HG02981 (cell line): Measurements from ENCODE around the gene KLHL13.

Experiments used
- ATAC-seq: cut with Tn5 transposase; IDR thresholded peaks from one replicate; pipeline ENCODE4 v1.9.1; 2021; ENCODE audit warnings: mild to moderate bottlenecking, moderate library complexity; ENCODE audit not compliant: unreplicated experiment

Gene KLHL13

DNA sequence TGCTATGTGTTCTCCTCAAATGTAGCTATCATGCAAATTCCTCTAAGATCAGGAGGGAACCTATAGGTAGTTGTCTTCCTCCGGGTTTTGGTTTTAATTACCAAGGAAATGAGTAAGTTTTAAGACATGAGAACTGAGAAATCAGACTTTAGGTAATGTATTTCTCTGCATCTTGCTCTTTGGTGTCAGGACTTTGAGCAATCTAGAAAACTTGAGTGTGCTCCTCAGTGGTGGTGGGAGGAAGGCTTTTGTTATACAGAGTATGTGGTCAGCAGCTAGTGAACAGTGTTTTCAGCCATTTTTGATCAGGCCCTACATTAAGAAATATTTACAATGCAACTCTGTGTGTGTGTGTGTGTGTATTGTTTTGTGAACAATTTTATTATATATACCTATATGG is 224.1 kb downstream of the KLHL13 start:
- ATAC-seq = no peak

- no peak for ATAC-seq
These were observed 244.8 kb downstream of the KLHL13 start for GRCh38 chrX:117871796-117872195.

DNA sequence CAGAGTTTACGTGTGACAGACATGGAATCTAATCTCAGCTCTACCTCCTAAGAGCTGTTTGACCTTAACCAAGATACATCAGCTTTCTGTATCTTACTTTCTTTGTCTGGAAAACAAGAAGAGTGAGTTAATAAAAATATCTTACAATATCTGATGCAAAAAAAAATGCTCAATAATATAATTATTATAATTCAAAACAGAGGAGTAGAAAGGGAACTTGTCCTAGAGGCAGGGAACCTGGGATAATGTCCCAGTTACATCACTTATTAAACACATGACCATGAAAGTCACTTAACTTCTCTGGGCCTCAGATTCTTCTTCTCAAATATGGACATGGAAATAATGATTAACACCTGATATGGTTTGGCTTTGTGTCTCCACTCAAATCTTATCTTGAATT is 256.1 kb downstream of the KLHL13 start:
- no peak for ATAC-seq

DNA sequence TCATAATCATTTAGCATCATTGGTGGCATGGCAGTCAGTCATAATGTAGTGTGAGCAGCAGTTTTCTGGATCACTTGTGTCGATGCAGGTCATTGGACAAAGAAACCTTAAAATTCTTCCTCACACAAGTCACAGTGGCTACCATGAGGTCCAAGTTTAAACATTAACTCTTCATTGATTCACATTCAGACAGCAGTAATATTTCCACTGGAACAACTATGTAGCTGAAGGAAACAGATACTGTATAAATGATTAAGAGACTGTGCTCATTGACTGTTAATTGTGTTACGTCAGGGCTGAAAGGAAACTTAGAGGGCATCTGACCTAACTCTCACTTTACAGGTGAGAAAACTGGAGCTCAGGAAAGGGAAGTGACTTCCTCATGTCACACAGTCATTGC is 261.8 kb downstream of the KLHL13 start:
- no peak for ATAC-seq

- no peak for ATAC-seq
These were observed 265.6 kb downstream of the KLHL13 start for GRCh38 chrX:117851025-117851424.
